Activated CD4-positive, alpha-beta T cell treated with anti-CD3 and anti-CD28 coated beads, Interleukin-2, amount 50 U/mL, for 16 hours (primary cell): ENCODE results near the gene GPX5.
"Not testable (repeated sequence)": the region's sequence is repeated elsewhere in the genome, so short reads cannot be mapped to it uniquely, and the experiment has no call there.

Experiments
- DNase-seq: peaks from one replicate; pipeline ENCODE4 v3.0.0-alpha.2; 2020

The GPX5 gene, protein sequence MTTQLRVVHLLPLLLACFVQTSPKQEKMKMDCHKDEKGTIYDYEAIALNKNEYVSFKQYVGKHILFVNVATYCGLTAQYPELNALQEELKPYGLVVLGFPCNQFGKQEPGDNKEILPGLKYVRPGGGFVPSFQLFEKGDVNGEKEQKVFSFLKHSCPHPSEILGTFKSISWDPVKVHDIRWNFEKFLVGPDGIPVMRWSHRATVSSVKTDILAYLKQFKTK

DNA sequence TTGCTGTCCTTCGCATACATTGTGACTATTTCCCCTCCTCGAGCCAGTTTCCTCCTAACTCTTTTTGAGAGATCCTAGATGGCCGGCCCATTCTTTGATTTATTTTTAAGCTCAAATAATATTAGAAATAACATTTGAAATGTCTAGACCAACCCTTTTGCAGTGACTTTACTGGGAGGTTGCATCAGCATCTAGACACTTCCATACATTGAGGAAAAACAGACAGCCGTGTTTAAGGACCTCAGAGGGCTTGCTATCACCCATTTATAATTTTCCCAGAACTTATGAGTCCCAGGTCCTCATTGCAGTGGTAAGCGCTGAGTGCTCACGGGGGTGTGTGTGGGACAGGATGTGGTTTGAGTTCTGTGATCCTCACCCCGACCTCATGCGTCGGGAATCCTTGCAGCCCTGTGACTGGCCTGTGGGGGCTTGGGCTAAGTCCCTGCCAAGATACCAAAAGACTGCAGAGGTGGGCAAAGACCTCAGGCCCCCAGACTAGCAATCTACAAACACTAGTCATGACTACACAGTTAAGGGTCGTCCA is at the start of gene GPX5:
Gene GPX5 (plus strand): TSS at position 386 of the 544 bp plus-strand sequence. CDS start 133 bp downstream, at position 519.
- DNase-seq, result peak; percentile 6

DNA sequence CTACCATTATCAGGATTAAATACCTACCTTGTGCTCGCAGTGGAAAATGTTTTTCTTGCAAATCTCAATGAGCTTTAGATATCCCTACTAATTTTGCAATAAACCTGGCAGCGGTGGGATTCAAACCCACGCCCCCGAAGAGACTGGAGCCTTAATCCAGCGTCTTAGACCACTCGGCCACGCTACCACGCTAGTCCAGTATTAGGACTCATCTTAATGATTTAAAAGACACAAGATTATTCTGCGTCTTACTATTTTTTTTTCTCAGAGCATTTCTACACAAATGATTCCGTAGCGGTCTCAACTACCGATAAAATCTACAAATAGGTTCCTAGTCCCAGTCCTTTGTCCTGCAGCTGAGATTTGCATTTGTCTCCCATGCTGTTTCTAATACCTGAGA is 47.2 kb upstream of the GPX5 start:
- no peak for DNase-seq

DNA sequence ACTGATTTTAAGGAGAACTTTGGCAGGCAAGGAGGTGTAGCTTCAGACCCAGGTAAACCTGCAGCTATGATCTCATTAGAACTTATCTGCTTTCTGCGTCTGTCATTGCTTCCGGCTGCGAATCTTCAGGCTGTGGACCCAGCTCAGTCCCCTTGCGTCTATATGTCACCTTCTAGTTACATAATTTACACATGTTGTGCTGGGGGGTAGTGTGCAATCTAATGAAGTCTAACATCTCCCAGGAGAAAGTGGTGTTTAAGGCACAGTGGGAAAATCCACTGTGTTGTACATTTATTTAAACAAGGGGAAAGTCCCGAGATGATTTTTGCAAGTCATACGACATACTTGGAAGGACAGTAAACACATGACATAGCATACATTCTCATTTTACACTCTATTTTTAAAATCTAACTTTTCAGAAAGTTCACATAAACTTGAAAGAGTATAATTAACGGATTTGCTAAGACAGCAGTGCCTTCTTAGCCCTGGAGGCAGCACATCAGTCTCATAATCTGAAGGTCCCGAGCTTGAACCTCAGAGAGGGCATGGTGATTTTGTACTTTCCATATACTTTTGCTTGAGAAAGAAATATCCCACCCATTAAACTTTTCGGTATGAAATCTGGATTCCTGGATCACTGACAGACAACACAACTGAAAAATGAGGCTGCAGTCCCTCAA is 45.3 kb upstream of the GPX5 start:
- DNase-seq, result no peak

DNA sequence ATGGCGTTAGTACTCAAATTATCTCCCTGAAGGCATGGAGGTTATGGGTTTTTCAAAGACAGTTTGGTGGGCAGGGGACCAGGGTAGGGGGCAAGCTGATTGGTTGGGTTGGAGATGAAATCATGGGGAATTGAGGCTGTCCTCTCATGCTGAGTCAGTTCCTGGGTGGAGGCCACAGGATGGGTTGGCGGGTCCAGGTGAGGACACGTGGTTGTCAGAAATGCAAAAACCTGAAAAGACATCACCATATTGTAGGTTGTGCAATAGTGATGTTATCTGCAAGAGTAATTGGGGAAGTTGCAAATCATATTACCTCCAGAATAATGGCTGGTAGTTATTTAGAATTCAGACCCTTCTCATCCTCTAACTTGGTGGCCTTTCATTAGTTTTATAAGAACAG is 40.2 kb upstream of the GPX5 start:
- DNase-seq, result no peak

DNA sequence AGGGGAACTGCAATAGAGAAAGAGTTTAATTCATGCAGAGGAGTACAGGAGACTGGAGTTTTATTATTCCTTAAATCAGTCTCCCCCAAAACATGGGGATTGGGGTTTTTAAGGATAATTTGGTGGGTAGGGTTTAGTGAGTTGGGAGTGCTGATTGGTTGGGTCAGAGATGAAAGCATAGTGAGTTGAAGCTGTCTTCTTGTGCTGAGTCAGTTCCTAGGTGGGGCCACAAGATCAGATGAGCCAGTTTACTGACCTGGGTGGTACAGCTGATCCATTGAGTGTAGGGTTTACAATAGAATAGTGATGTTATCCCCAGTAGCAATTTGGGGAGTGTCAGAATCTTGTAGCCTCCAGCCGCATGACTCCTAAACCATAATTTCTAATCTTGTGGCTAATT is 39.1 kb upstream of the GPX5 start:
- no peak for DNase-seq

DNA sequence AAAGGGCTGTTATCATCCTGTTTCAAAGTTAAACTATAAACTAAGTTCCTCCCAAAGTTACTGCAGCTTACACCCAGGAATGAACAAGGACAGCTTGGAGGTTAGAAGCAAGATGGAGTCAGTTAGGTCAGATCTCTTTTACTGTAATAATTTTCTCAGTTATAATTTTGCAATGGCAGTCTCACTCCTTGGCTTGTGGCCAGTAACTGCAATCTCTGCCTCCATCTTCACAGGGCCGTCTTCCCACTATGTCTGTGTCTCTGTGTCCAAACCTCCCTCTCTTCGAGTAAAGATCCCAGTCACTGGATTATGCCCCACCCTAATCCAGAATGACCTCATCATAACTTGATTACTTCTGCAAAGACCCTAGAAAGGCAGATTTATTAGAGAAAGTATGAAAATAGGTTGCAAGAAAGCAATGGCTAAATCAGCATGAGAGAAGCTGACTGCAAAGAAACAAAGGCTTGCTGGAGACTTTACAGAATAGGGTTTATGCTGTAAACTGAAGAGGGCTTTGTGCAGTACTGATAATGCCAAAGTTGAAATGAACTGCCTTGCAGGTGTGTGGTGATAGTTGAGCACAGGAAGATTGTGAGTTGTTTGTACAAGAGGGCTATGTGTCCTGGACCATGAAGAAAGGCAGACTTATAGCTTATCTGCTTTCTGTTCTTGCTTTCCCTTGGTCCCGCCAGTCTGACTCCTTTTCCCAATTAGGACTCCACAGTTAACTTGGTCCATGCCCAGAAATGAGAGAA is 38.5 kb upstream of the GPX5 start:
- no peak for DNase-seq

DNA sequence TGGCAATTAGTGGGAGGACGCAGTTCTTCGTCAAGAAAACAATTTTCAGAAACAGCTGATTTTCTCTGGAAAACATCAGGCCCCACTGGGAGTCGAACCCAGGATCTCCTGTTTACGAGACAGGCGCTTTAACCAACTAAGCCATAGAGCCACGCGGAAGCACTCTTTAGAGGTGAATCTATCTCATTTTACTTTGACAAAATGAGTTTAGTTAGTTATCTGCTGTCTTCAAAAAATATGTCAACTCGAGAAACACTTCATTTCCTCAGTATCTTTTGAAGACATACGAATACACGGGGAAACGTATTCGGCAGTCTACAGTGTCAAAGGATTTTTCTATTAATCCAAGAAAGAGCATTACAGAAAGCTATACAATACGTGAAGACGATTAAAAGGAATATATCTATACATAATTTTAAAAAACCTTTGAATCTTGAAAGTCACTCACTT is 36.7 kb upstream of the GPX5 start:
- peak; percentile 85 for DNase-seq

DNA sequence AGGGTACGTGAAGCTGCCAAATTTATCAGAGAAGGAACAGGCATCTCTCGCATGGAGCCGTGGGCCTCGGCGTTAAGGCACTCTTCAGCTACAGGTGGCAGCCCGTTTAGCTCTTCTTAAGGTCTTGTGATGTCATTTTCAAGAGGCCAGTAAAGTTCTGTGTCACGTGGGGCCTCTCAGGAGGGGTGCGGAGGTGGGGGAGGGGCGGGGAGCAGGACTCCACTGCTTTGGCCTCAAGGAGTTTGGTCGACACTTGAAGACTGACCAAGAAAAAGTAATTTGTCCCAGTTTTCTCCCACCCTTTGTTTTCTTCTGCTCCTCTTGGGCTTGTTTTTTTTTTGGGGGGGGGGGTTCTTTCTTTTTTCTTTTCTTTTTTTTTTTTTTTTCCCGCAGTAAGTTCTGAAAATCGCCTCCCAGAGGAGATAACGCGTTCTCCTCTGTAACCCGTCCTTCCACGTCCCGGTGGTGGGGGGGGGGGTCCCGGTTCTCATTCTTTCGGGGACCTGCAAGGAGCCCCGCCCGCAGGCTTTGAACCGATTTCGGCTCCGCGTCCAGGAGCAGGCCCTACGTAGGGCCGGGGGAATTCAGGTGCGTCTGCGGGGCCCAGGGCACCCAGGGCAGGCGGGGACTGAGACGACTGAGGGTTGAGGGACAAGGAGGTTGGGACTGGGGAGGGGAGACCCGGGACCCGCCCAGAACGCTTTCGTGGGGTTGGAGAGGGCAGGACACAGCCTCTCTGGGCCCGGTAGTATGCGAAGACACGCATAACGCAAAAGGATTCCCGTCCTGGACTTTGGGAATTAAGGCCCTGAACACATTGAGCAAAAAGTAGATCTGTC is 36.1 kb upstream of the GPX5 start:
- DNase-seq, result peak; percentile 72

DNA sequence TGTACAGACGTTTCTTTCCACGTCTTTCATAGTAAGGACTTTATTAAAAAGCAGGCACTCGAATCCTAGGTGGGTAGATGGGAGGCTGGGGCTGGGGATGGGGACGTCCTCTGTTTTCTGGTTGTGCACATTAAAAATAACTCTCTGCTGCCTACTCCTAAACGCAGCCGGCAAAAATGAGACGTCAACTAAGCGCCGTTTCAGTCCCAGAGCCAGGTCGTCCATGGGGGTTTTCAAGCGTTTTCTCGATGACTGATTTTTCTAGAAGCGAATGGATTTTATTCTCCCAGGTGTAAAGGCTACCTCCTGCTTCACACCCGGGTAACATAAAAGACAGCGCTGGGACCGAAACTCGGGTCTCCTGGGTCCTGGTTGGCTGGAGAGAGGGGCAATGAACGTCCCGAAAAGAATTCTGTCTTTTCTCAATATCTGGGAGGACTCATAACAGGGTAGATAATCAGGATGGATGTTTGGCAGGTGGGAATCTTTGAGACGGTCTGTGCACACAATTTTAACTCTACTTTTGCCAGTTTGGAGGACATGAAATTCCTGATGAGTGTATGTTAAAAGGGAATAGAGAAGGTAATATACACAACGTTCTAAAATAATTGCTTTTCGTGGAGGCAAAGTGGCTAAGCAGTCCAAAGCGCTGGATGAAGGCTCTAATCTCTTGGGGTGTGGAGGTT is 35.3 kb upstream of the GPX5 start:
- no peak for DNase-seq

DNA sequence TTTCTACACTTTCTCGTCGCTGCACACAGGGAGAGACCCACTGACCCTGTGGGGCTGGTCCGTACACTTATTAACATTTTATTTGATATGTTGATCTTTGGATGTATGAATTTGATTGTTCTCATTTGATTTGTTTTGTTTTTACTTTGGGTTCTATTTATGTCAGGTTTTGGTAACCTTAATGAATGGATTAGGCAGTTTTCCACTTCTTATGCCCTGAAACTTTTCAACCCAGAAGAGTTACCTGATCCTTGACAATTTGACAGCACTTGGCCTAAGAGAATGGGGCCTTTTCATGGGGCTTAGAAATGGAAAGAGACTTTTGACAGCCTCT is 33.7 kb upstream of the GPX5 start:
- no peak for DNase-seq

DNA sequence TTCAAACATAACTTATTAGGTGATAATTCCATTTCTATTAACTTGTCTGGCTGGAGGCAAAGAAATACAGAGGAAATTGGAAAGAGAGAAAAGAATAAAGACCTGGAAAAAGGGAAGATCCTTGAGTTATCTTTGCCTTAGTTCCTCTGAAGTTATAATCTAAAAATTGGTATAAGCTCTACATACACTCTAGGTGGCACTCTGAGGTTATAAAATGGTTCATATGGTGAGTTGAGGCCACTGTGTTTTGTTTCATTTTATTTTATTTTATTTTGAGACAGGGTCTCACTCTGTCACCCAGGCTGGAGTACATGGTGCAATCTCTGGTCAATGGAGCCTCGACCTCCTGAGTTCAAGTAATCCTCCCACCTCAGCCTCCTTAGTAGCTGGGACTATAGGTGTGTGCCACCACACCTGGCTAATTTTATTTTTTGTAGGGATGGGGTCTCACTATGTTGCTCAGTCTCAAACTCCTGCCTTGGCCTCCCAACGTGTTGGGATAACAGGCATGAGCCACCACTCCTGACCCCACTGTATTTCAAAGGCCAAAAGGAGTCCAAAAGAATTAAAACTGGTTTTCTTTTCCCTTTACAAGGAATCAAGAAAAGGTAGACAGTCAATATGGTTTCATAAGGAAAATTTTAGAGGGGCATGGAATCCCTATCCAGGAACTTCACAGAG is 29.4 kb upstream of the GPX5 start:
- DNase-seq, result no peak

DNA sequence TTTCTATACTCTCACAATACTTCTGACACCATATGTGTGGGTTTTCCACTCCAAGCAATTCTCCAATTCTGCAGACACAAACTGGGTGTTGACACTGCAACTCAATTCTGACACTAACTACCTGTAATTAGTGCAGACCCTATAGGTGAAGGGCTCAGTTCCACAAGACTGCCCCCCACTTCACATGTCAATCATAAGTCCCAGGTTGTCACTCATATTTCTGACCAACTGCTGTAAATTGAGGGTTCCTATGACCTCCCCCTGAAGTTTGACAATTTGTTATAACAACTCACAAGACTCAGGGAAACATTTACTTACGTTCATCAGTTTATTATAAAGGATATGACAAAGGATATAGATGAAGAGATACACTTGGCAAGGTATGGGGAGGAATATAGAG is 28.4 kb upstream of the GPX5 start:
- no peak for DNase-seq

DNA sequence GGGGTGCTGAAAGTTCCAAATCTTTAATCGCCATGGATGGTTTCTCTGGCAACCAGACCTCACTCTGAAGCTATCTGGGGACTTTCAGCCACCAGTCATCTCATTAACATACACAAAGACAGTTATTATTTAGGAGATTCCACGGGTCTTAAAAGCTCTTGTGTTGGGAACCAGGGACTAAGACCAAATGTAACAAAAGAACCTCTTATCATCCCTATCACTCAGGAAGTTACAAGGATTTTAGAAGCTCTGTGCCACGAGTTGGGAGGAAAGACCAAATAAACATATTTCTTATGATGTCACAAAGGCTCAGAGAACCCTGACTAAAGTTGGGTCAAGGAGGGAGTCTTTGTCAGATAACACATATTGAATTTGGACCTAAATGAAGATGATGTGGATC is 27.8 kb upstream of the GPX5 start:
- no peak for DNase-seq

DNA sequence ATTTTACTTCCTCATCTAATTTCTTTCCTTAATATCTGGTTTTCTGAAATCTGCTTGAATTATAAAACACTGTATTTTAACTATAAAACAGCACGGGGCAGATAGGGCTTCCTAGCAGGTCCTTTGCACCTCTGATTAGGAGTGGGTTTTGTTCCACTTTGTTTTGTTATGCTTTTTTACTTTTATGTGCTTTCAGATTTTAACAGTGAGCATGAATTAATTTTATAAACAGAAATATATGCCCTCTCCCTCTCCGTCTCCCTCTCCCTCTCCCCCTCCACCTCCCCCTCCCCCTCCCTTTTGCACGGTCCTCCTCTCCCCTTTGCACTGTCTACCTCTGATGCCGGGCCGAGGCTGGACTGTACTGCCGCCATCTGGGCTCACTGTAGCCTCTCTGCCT is 24.4 kb upstream of the GPX5 start:
- DNase-seq, result no peak

DNA sequence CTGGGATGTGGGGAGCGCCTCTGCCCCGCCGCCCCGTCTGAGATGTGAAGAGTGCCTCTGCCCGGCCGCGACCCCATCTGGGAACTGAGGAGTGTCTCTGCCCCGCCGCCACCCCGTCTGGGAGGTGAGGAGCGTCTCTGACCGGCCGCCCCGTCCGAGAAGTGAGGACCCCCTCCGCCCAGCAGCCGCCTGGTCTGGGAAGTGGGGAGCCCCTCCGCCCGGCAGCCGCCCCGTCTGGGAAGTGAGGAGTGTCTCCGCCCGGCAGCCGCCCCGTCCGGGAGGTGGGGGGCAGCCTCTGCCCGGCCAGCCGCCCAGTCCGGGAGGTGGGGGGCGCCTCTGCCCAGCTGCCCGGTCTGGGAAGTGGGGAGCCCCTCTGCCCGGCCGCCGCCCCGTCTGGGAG is 23.5 kb upstream of the GPX5 start:
- not testable (repeated sequence) for DNase-seq

DNA sequence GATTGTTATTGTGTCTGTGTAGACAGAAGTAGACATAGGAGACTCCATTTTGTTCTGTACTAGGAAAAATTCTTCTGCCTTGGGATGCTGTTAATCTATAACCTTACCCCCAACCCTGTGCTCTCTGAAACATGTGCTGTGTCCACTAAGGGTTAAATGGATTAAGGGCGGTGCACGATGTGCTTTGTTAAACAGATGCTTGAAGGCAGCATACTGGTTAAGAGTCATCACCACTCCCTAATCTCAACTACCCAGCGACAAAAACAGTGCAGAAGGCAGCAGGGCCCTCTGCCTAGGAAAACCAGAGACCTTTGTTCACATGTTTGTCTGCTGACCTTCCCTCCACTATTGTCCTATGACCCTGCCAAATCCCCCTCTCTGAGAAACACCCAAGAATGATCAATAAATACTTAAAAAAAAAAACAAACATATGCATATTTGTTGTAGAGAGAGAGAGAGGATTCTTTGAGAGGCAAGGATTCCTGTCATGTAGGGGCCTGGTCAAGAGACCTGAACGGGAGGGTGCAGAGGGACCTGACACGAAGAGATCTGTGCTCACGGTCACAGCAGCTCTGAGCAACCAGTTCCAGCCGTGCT is 22.9 kb upstream of the GPX5 start:
- DNase-seq, result not testable (repeated sequence)

DNA sequence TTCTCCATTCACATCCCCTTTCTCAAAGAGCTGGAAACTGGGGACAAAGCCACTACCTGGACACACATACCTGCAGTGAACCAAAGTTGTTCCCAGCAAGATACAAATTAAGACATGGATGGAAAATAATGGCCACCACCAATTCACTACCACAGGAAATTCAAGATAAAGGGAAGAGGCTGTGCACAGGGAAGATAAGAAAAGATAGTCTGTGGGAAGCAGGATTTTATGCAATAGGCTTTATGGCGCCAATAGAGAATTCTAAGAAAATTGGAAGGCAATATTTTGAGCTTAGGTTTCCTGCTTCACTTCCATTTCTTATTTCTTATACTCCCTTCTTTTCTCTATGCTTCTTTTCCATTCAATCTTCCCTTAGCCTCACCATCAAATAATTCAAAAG is 19.9 kb upstream of the GPX5 start:
- no peak for DNase-seq

DNA sequence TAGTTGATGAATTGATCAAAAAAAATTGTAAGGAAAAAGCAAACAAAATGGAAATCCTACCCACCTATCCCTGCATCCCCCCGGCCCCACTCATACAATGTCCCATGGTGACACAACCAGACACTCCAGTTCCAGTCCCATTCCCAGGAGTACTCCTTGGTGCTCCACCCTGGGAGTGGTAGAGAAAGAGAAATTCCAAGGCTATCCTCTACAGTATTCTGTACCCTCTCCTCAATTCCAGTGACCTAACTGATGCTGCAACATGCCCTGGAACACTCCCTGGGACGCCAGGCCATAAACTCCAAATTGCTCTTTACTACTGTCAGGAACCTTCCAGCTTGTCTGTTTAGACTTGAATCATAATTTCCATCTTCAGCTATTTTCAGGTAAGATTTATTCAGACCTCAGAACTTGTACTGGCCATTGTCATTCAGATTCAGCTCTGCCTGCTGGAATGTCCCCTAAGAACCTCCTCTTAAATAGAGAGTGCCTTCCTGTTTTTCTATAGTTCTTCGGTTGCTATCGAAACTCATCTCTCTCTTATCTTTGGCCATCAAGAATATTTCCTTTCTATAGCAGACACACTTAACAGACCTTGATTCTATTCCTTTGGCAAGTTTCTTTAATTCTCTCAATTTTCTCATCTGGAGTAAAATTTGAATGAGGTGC is 18.7 kb upstream of the GPX5 start:
- no peak for DNase-seq

DNA sequence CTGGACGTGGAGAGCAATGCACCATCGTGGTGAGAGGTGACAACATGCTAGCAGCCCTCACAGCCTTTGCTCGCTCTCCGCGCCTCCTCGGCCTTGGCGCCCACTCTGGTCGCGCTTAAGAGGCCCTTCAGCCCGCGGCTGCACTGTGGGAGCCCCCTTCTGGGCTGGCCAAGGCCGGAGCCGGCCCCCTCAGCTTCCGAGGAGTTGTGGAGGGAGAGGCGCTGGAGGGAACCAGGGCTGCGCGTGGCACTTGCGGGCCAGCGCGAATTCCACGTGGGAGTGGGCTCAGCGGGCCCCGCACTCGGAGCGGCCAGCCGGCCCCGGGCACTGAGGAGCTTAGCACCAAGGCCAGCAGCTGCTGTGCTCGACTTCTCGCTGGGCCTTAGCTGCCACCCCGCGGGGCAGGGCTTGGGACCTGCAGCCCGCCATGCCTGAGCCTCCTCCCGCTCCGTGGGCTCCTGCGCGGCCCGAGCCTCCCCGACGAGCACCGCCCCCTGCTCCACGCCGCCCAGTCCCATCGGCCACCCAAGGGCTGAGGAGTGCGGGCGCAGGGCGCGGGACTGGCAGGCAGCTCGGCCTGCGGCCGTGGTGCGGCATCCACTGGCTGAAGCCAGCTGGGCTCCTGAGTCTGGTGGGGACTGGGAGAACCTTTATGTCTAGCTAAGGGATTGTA is 13.9 kb upstream of the GPX5 start:
- no peak for DNase-seq

DNA sequence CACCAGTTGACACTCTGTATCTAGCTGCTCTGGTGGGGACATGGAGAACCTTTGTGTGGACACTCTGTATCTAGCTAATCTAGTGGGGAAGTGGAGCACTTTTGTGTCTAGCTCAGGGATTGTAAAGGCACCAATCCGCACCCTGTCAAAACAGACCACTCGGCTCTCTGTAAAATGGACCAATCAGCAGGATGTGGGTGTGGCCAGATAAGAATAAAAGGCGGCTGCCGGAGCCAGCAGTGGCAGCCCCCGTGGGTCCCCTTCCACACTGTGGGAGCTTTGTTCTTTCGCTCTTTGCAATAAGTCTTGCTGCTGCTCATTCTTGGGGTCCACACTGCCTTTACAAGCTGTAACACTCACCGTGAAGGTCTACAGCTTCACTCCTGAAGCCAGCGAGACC is 13.3 kb upstream of the GPX5 start:
- not testable (repeated sequence) for DNase-seq
